ENCODE data around the gene EIF4H. TPM values are rescaled to one million over a fixed set of nuclear protein-coding genes. Genes with fewer than 3 reads are reported as not detected.

Gene EIF4H
- total RNA-seq, 1 donor from 2014 or later, result 132 TPM

Small RNA genes lying within 50 kb of the gene (small RNA-seq; reads per million reads assigned to genes)
- gene MIR590, result 1.9 reads per million, percentile 81 among the genes with 10 or more reads in this experiment

Other genes with a start within 250 kb of the EIF4H start
- gene ELN, start 146.2 kb upstream of the EIF4H start, total RNA-seq, result 11.0 TPM
- 15.5 TPM for gene LIMK1, start 90.6 kb upstream of the EIF4H start, total RNA-seq
- 3.3 TPM for gene LAT2, start 35.6 kb downstream of the EIF4H start, total RNA-seq
- gene RFC2, start 80.0 kb downstream of the EIF4H start, total RNA-seq, result 22.4 TPM
- 113 TPM for gene CLIP2, start 115.1 kb downstream of the EIF4H start, total RNA-seq

Measured in frontal cortex (tissue), 1 donor.